ENCODE results near the gene ADAT3.
A peak's percentile ranks its signal among the peaks of the same experiment; 100 is the strongest.

The ADAT3 gene

DNA sequence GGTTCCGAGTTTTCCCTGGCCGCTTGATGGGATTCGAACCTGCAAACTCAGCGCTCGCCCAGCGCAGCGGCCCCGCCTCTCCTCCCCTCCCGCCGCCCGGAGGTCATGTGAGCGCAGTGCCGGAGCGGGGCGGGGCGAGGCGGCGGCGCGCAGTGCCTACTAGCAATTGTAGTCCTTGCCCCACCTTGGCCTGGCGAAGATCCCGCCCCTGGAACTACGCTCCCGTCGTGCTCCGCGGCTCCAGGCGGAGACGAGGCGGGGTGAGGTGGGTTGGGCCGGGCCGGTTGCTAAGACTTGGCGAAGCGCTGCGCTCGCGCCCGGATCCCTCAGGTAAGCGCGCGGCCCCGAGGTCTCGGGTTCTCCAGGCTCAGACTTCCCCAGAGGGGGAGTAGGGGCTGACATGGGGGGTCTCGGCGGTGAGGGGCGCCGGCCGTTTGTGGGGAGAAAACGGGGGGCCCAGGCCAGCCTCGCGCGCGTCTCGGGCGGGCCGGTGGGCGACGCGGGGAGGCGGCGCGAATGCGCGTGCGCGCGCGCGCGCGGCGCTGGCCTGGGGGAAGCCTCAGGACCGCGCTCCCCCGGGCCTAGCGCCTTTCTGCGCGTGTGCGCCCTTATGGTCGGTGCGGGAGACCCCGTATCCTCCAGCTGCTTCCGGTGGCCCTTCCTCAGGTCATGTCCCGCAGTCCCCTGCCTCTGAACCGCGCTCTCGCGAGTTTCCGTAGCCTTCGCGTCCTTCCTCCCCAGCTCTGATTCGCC, at the start of gene ADAT3, which contains the start of gene SCAMP4:
ADAT3 (plus strand) TSS at position 290 of the 753 bp plus-strand sequence. CDS start 6,649 bp downstream, outside the sequence.
SCAMP4 (plus strand) TSS at position 290 of the 753 bp plus-strand sequence. CDS start 9,621 bp downstream, outside the sequence.
- Histone ChIP-seq H3K9ac (ENCODE audit: low read depth, low read length) (peak within 1 kb of the TSS; percentile 76), H3K79me2 (ENCODE audit: insufficient read depth, low read length) (peaks cover 47% of the 10 kb centered on the region), H3K36me3 (ENCODE audit: insufficient read depth, low read length) (peaks cover 11% of the 10 kb centered on the region), H3K4me2 (ENCODE audit: insufficient read depth, low read length) (peak within 1 kb of the TSS; percentile 80), H2AFZ (ENCODE audit: low read depth, low read length) (peak within 1 kb of the TSS; percentile 70), H3K4me3 (ENCODE audit: low read depth in 1 of 2, low read length in 2 of 2) (peak within 1 kb of the TSS; percentile 28 to 87; a peak in 3 of 4 replicates), H3K27me3 (ENCODE audit: insufficient read depth, low read length, poor library complexity) (no peaks in the 10 kb centered on the region), H3K9me3 (ENCODE audit: insufficient read depth, low read length, severe bottlenecking) (no peaks in the 10 kb centered on the region), H3K27ac (ENCODE audit: low read length) (peak within 1 kb of the TSS; percentile 78), H3K4me1 (ENCODE audit: insufficient read depth, low read length) (peaks cover 29% of the 10 kb centered on the region), H4K20me1 (ENCODE audit: insufficient read depth, low read length) (peaks cover 23% of the 10 kb centered on the region)
- DNase-seq, result peak; percentile 100
- peak; percentile 98 for ATAC-seq (ENCODE audit: insufficient read depth, low read depth)
- TF ChIP-seq EZH2 (IDR thresholded peaks at IDR 0.05; ENCODE audit: borderline replicate concordance, low read depth, low read length, severe bottlenecking), result no peak
- TF ChIP-seq, protein P1, sequence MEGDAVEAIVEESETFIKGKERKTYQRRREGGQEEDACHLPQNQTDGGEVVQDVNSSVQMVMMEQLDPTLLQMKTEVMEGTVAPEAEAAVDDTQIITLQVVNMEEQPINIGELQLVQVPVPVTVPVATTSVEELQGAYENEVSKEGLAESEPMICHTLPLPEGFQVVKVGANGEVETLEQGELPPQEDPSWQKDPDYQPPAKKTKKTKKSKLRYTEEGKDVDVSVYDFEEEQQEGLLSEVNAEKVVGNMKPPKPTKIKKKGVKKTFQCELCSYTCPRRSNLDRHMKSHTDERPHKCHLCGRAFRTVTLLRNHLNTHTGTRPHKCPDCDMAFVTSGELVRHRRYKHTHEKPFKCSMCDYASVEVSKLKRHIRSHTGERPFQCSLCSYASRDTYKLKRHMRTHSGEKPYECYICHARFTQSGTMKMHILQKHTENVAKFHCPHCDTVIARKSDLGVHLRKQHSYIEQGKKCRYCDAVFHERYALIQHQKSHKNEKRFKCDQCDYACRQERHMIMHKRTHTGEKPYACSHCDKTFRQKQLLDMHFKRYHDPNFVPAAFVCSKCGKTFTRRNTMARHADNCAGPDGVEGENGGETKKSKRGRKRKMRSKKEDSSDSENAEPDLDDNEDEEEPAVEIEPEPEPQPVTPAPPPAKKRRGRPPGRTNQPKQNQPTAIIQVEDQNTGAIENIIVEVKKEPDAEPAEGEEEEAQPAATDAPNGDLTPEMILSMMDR (IDR thresholded peaks at IDR 0.05; ENCODE audit: borderline replicate concordance, extremely low read depth, low read length, poor library complexity, severe bottlenecking), result no peak

DNA sequence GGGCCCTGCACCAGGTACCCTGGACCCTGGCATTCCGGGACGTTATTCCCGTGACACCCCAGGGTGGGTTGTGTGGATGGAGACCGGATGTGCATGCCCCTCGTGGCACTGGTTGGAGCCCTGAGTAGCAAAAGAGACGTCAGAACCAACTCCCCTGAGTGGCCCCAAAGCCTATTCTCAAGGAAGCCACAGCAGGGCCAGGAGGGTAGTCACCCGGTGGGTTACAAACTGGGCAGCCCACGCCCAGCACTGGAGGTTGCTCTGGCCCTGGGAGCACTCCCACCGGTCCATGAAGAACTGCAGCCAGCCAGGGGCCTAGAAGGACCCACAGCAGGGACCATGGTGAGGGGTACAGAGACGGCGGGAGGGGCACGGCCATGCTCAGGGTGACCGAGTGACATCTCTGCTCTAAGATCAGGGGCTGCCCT, 49.4 kb upstream of the ADAT3 start:
- H3K36me3 ChIP-seq (ENCODE audit: insufficient read depth, low read length), result peaks cover 8% of the 10 kb centered on the region
- peaks cover 90% of the 10 kb centered on the region for H4K20me1 ChIP-seq (ENCODE audit: insufficient read depth, low read length)
- ATAC-seq (ENCODE audit: insufficient read depth, low read depth), result no peak
- no peak overlapping the region; the same call in 1 of the 2 replicates for H3K4me2 ChIP-seq (ENCODE audit: insufficient read depth, low read length)
- H3K79me2 ChIP-seq (ENCODE audit: insufficient read depth, low read length), result peaks cover 81% of the 10 kb centered on the region
- no peak overlapping the region for H2AFZ ChIP-seq (ENCODE audit: low read depth, low read length)
- peaks cover 34% of the 10 kb centered on the region for H3K4me1 ChIP-seq (ENCODE audit: insufficient read depth, low read length)
- H3K9ac ChIP-seq (ENCODE audit: low read depth, low read length), result no peak overlapping the region
- H3K27me3 ChIP-seq (ENCODE audit: insufficient read depth, low read length, poor library complexity), result no peaks in the 10 kb centered on the region
- H3K4me3 ChIP-seq (ENCODE audit: low read depth in 1 of 2, low read length in 2 of 2), result no peak overlapping the region
- no peaks in the 10 kb centered on the region for H3K9me3 ChIP-seq (ENCODE audit: insufficient read depth, low read length, severe bottlenecking)
- TF ChIP-seq EZH2 (IDR thresholded peaks at IDR 0.05; ENCODE audit: borderline replicate concordance, low read depth, low read length, severe bottlenecking), result no peak
- TF ChIP-seq, protein P1 (IDR thresholded peaks at IDR 0.05; ENCODE audit: borderline replicate concordance, extremely low read depth, low read length, poor library complexity, severe bottlenecking), result no peak
- DNase-seq, result no peak
- no peak overlapping the region for H3K27ac ChIP-seq (ENCODE audit: low read length)

DNA sequence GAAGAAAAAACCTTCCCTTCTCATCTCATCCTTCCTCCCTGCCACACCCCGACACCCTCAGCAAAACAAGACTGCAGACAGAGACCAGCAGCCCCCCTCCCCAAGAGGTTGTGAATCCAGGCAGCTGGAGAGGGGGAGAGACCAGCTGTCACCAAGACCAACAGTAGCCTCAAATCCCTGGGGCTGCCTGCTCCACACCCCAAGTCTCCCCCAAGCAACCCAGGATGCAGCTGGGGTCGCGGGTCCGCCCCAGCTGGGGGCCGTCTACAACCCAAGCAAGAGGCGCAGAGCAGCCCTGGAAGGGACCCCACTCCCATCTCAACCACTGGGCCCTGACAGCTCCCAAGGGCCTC, 48.9 kb upstream of the ADAT3 start:
- no peak overlapping the region for H2AFZ ChIP-seq (ENCODE audit: low read depth, low read length)
- H4K20me1 ChIP-seq (ENCODE audit: insufficient read depth, low read length), result peaks cover 91% of the 10 kb centered on the region
- DNase-seq, result no peak
- H3K36me3 ChIP-seq (ENCODE audit: insufficient read depth, low read length), result peaks cover 8% of the 10 kb centered on the region
- no peak overlapping the region for H3K4me3 ChIP-seq (ENCODE audit: low read depth in 1 of 2, low read length in 2 of 2)
- no peaks in the 10 kb centered on the region for H3K9me3 ChIP-seq (ENCODE audit: insufficient read depth, low read length, severe bottlenecking)
- no peak for ATAC-seq (ENCODE audit: insufficient read depth, low read depth)
- no peaks in the 10 kb centered on the region for H3K27me3 ChIP-seq (ENCODE audit: insufficient read depth, low read length, poor library complexity)
- no peak overlapping the region for H3K9ac ChIP-seq (ENCODE audit: low read depth, low read length)
- peaks cover 85% of the 10 kb centered on the region for H3K79me2 ChIP-seq (ENCODE audit: insufficient read depth, low read length)
- no peak overlapping the region for H3K27ac ChIP-seq (ENCODE audit: low read length)
- H3K4me1 ChIP-seq (ENCODE audit: insufficient read depth, low read length), result peaks cover 39% of the 10 kb centered on the region
- H3K4me2 ChIP-seq (ENCODE audit: insufficient read depth, low read length), result no peak overlapping the region; the same call in 1 of the 2 replicates
- TF ChIP-seq, protein P1 (IDR thresholded peaks at IDR 0.05; ENCODE audit: borderline replicate concordance, extremely low read depth, low read length, poor library complexity, severe bottlenecking), result no peak
- no peak for TF ChIP-seq EZH2 (IDR thresholded peaks at IDR 0.05; ENCODE audit: borderline replicate concordance, low read depth, low read length, severe bottlenecking)
